Spleen (tissue), 11 donors: ENCODE data around the gene TAGAP. TPM values are rescaled to one million over a fixed set of nuclear protein-coding genes. Genes with fewer than 3 reads are reported as not detected.

Experiments used
- DNase-seq: peaks from one replicate; pipeline ENCODE4 v3.0.0-alpha.2; 2020
- H3K27ac ChIP-seq, 8 donors: fragments of 200-600 bp; sonication (generic) in 7 of 8; 1 replicate in 4 of 8; 2 replicates in 4 of 8; pipeline versions ENCODE4 v1.5.0 to v1.8.0; 2016 to 2021; ENCODE audit warnings: inconsistent platforms in 4 of 8, mild to moderate bottlenecking in 4 of 8, moderate library complexity in 1 of 8
- H3K27me3 ChIP-seq, 7 donors: fragments of 200-600 bp; sonication (generic) in 6 of 7; replicated peaks in 1 of 7; 1 replicate in 4 of 7; 2 replicates in 3 of 7; pipeline versions ENCODE4 v1.5.0 to v1.8.0; 2016 to 2021; ENCODE audit warnings: inconsistent platforms in 3 of 7, mild to moderate bottlenecking in 1 of 7
- H3K36me3 ChIP-seq, 6 donors: fragments of 200-600 bp; sonication (generic) in 5 of 6; 1 replicate in 4 of 6; 2 replicates in 2 of 6; pipeline versions ENCODE4 v1.5.0 to v1.8.0; 2016 to 2021; ENCODE audit warnings: inconsistent platforms in 2 of 6
- H3K4me1 ChIP-seq, 6 donors: fragments of 200-600 bp; sonication (generic) in 5 of 6; 1 replicate in 3 of 6; 2 replicates in 3 of 6; pipeline versions ENCODE4 v1.5.0 to v1.8.0; 2016 to 2021; ENCODE audit warnings: inconsistent platforms in 3 of 6
- H3K4me3 ChIP-seq, 8 donors: fragments of 200-600 bp; sonication (generic) in 7 of 8; 1 replicate in 4 of 8; 2 replicates in 4 of 8; pipeline versions ENCODE4 v1.5.0 to v1.8.0; 2016 to 2021; ENCODE audit warnings: inconsistent platforms in 4 of 8, mild to moderate bottlenecking in 4 of 8, moderate library complexity in 2 of 8
- H3K9me3 ChIP-seq, 8 donors: fragments of 200-600 bp; sonication (generic) in 7 of 8; 1 replicate in 4 of 8; 2 replicates in 4 of 8; pipeline versions ENCODE4 v1.5.0 to v1.8.0; 2016 to 2021; ENCODE audit warnings: inconsistent platforms in 4 of 8
- CTCF ChIP-seq, 11 experiments: fragments of 200-600 bp in 7 of 11; fragments of 450-650 bp in 4 of 11; sonication (generic) in 4 of 11; IDR thresholded peaks in 8 of 11; conservative IDR thresholded peaks in 3 of 11; 1 replicate in 7 of 11; 2 replicates in 4 of 11; pipeline versions ENCODE4 v1.4.0 to v1.8.0; 2016 to 2021; ENCODE audit warnings: antibody characterized with exemption in 11 of 11, inconsistent platforms in 4 of 11, mild to moderate bottlenecking in 1 of 11
- POLR2A ChIP-seq, 3 donors: fragments of 450-650 bp; IDR thresholded peaks; one replicate each; pipeline ENCODE4 v1.5.1; 2017; ENCODE audit warnings: antibody characterized with exemption in 3 of 3, mild to moderate bottlenecking in 1 of 3
- POLR2AphosphoS5 ChIP-seq, 3 donors: sonication (generic); formaldehyde crosslinking; IDR thresholded peaks; one replicate each; pipeline ENCODE4 v1.5.1; 2017; ENCODE audit warnings: antibody characterized with exemption in 3 of 3
- WGBS, 5 donors: extraction: QIAGEN DNeasy Blood & Tissue Kit in 3 of 5; methylation state at CpG; one replicate each; pipeline versions ENCODE4 v1.1.5 to v1.1.7; 2013 to 2018; 5-methylcytosine and 5-hydroxymethylcytosine counted together
- intact Hi-C: fragments of 100-400 bp; cut with DNase I; formaldehyde crosslinking; loops from one replicate; pipeline ENCODE4 v1.15.0; 2023; ENCODE audit warnings: low total_unique reads
- polyA plus RNA-seq, 3 donors: library from polyadenylated mRNA; stranded (reverse); fragments of 200-250 nt; gene quantifications; one replicate each; pipeline ENCODE4 v1.2.1, GENCODE V29; 2013
- total RNA-seq, 7 donors: library from RNA; depleted of rRNA in 3 of 7; stranded (reverse); fragments of >200 nt in 3 of 7; fragmentation: NEBNext Ultra II Directional in 4 of 7; extraction: Animal tissue kit (Norgen Biotek cat#: 25700) in 4 of 7; gene quantifications; one replicate each; pipeline versions ENCODE4 v1.1.0 to v1.2.1, GENCODE V29; 2016 to 2021
- donor health status: healthy with polysubstance abuse.
- donor health status: DM: no; HTN: no; CAD: no; lungs with moderate emphysema.
- donor health status: DM: no; HTN: no; CAD: no.
- donor health status: Bipolar disorder and iron deficiency.
- donor health status: healthy.
- donor health status: DM: no; HTN: no; CAD: no.
- donor health status: DM: yes; HTN: yes; CAD: no.

The TAGAP gene
- total and polyA plus RNA-seq, 10 donors, result 13.6 to 63.9 (median 44.2) TPM

GRCh38 chr6:159008656-159009288 is 36.0 kb downstream of the TAGAP start:
- Histone ChIP-seq H3K36me3 (no peaks in the 10 kb centered on the region), H3K4me3 (peak overlapping the region in 3 of 8 donors; percentile 11 to 57 (median 13)), H3K4me1 (peaks cover 0 to 35% (median 23%) of the 10 kb centered on the region in 6 donors), H3K27me3 (no peaks in the 10 kb centered on the region), H3K27ac (peak overlapping the region in 5 of 8 donors; percentile 16 to 75 (median 64)), H3K9me3 (no peaks in the 10 kb centered on the region)
- 54 to 70% (median 60%) methylated on average over 10 of the region's 10 CpGs for WGBS, 5 donors
- TF ChIP-seq CTCF (IDR thresholded peaks at IDR 0.05 in 8 of 11, conservative IDR thresholded peaks at IDR 0.05 in 3 of 11) (peak; percentile 23 to 72 (median 63)), POLR2A (IDR thresholded peaks at IDR 0.05) (no peak)
- intact Hi-C loops, result loop anchor here (10.0 kb wide), 2 partner anchors 96 to 126 kb away; no protein-coding TSS in a partner anchor
- no peak for DNase-seq

DNA sequence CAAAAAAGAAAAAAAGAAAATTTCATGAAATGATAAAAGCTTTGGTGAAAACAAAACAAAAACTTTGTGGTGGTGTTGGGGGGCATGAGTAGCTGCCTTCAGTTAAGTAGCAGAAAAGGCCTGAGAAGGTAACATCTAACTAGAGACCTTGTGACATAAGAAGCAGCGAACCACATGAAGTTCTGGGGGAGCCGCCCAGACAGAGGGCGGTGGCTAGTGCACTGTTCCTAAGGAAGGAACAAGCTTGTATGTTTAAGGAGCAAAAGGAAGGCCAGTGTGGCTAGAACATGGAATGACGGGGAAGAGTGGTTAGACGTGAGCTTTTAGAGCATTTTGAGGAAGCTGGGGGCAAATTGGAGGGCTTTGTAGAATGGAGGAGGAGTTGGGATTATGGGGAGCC is 37.3 kb downstream of the TAGAP start:
- Histone ChIP-seq H3K9me3 (no peaks in the 10 kb centered on the region), H3K4me3 (no peak overlapping the region), H3K27ac (no peak overlapping the region), H3K4me1 (peaks cover 0 to 23% (median 16%) of the 10 kb centered on the region in 6 donors), H3K27me3 (no peaks in the 10 kb centered on the region), H3K36me3 (no peaks in the 10 kb centered on the region)
- no peak for DNase-seq
- TF ChIP-seq CTCF (IDR thresholded peaks at IDR 0.05 in 8 of 11, conservative IDR thresholded peaks at IDR 0.05 in 3 of 11) (no peak), POLR2AphosphoS5 (IDR thresholded peaks at IDR 0.05) (no peak), POLR2A (IDR thresholded peaks at IDR 0.05) (no peak)
- 74 to 86% (median 77%) methylated on average over 5 of the region's 5 CpGs for WGBS, 5 donors
- intact Hi-C loops, result loop anchor here (10.0 kb wide), 2 partner anchors 97 to 127 kb away; no protein-coding TSS in a partner anchor

- no peaks in the 10 kb centered on the region for H3K27me3 ChIP-seq
- no peak for TF ChIP-seq POLR2AphosphoS5 (IDR thresholded peaks at IDR 0.05)
- TF ChIP-seq POLR2A (IDR thresholded peaks at IDR 0.05), result no peak
- no peak for TF ChIP-seq CTCF (IDR thresholded peaks at IDR 0.05 in 8 of 11, conservative IDR thresholded peaks at IDR 0.05 in 3 of 11)
- H3K27ac ChIP-seq, result no peak overlapping the region
- DNase-seq, result no peak
- 86 to 96% (median 89%) methylated on average over 5 of the region's 5 CpGs for WGBS, 5 donors
- H3K4me1 ChIP-seq, result peaks cover 9 to 34% (median 25%) of the 10 kb centered on the region in 6 donors
- intact Hi-C loops, result loop anchor here (10.0 kb wide), 2 partner anchors 99 to 129 kb away; no protein-coding TSS in a partner anchor
- H3K4me3 ChIP-seq, result no peak overlapping the region
- no peaks in the 10 kb centered on the region for H3K9me3 ChIP-seq
- H3K36me3 ChIP-seq, result no peaks in the 10 kb centered on the region
Measured at GRCh38 chr6:159005436-159005835, 39.4 kb downstream of the TAGAP start.

GRCh38 chr6:159004592-159004991 is 40.2 kb downstream of the TAGAP start:
- Histone ChIP-seq H3K27me3 (no peaks in the 10 kb centered on the region), H3K9me3 (no peaks in the 10 kb centered on the region), H3K27ac (no peak overlapping the region), H3K4me3 (no peak overlapping the region), H3K4me1 (peaks cover 11 to 30% (median 26%) of the 10 kb centered on the region in 6 donors), H3K36me3 (no peaks in the 10 kb centered on the region)
- WGBS, 5 donors, result 64 to 82% (median 82%) methylated on average over 3 of the region's 3 CpGs
- intact Hi-C loops, result loop anchor here (10.0 kb wide), 2 partner anchors 100 to 130 kb away; no protein-coding TSS in a partner anchor
- no peak for DNase-seq
- no peak for TF ChIP-seq CTCF (IDR thresholded peaks at IDR 0.05 in 8 of 11, conservative IDR thresholded peaks at IDR 0.05 in 3 of 11)
- TF ChIP-seq POLR2A (IDR thresholded peaks at IDR 0.05), result no peak
- TF ChIP-seq POLR2AphosphoS5 (IDR thresholded peaks at IDR 0.05), result no peak
